HEK293T (cell line): ENCODE results near the gene PARP16.

Experiments
- ARNT ChIP-seq: fragments of 450-650 bp; IDR thresholded peaks from 2 replicates; pipeline ENCODE4 v1.6.1; 2017; ENCODE audit warnings: mild to moderate bottlenecking
- BHLHE40 ChIP-seq: fragments of 450-650 bp; IDR thresholded peaks from 2 replicates; pipeline ENCODE4 v1.6.1; 2016; ENCODE audit warnings: mild to moderate bottlenecking, moderate library complexity, borderline replicate concordance
- CTBP1 ChIP-seq: fragments of 450-650 bp; IDR thresholded peaks from 2 replicates; pipeline ENCODE4 v1.6.1; 2016; ENCODE audit warnings: borderline replicate concordance
- ELF4 ChIP-seq: fragments of 450-650 bp; IDR thresholded peaks from 2 replicates; pipeline ENCODE4 v1.6.1; 2017; ENCODE audit warnings: antibody characterized with exemption
- FOXA1 ChIP-seq: fragments of 450-650 bp; IDR thresholded peaks from 2 replicates; pipeline ENCODE4 v1.6.1; 2016; ENCODE audit warnings: mild to moderate bottlenecking
- FOXK2 ChIP-seq: fragments of 450-650 bp; IDR thresholded peaks from 2 replicates; pipeline ENCODE4 v1.6.1; 2016; ENCODE audit warnings: mild to moderate bottlenecking
- FOXM1 ChIP-seq: fragments of 450-650 bp; IDR thresholded peaks from 2 replicates; pipeline ENCODE4 v1.6.1; 2017; ENCODE audit warnings: mild to moderate bottlenecking, borderline replicate concordance
- LEF1 ChIP-seq: fragments of 450-650 bp; IDR thresholded peaks from 2 replicates; pipeline ENCODE4 v1.6.1; 2017; ENCODE audit warnings: mild to moderate bottlenecking, borderline replicate concordance
- NFRKB ChIP-seq: fragments of 450-650 bp; IDR thresholded peaks from 2 replicates; pipeline ENCODE4 v1.6.1; 2016; ENCODE audit warnings: mild to moderate bottlenecking, moderate library complexity
- PKNOX1 ChIP-seq: fragments of 450-650 bp; IDR thresholded peaks from 2 replicates; pipeline ENCODE4 v1.6.1; 2016
- SP1 ChIP-seq: fragments of 450-650 bp; IDR thresholded peaks from 2 replicates; pipeline ENCODE4 v1.6.1; 2017
- SUZ12 ChIP-seq: fragments of 450-650 bp; IDR thresholded peaks from 2 replicates; pipeline ENCODE4 v1.6.1; 2016; ENCODE audit warnings: mild to moderate bottlenecking
- TARDBP ChIP-seq: fragments of 450-650 bp; IDR thresholded peaks from 2 replicates; pipeline ENCODE4 v1.6.1; 2016
- ZNF384 ChIP-seq: fragments of 450-650 bp; IDR thresholded peaks from 2 replicates; pipeline ENCODE4 v1.6.1; 2016

- TF ChIP-seq NFRKB (no peak), BHLHE40 (no peak), FOXA1 (no peak), ELF4 (no peak), SUZ12 (no peak), FOXM1 (no peak), FOXK2 (no peak), TARDBP (no peak), SP1 (no peak), CTBP1 (no peak), ARNT (no peak), LEF1 (no peak), PKNOX1 (no peak), ZNF384 (no peak)
Measured at GRCh38 chr15:65219137-65219536, 67.5 kb downstream of the PARP16 start.
